ENCODE results near the gene RAVER1. TPM values are rescaled to one million over a fixed set of nuclear protein-coding genes. Genes with fewer than 3 reads are reported as not detected.

The RAVER1 gene
- total and polyA plus RNA-seq, 4 donors: 7.9 to 24.0 (median 17.2) TPM

DNA sequence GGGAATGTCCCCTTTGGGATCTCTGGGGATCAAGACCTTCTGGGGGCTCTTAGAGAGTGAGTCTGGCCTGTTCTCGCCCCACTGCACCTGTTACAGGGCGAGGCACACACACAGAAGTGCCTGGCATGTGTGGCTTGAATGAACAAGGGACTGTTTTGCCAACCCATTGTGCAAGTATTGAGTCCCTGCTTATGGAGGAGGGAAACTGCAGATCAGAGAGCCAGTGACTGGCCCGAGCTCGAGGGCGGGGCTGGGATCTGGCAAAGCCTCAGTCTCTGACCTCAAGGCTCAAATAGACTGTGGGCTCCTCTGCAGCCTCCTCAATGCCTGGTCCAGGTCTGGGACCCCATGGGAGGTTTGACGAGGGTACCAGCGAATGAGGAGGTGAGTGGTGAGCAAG, 5.5 kb downstream of the RAVER1 start:
- Histone ChIP-seq H3K4me1 (ENCODE audit: control insufficient read depth in 1 of 2, insufficient read depth in 2 of 2, low read length in 2 of 2) (no peaks in the 10 kb centered on the region), H3K36me3 (ENCODE audit: control insufficient read depth in 1 of 2, insufficient read depth in 2 of 2, low read length in 1 of 2) (peaks cover 0 to 9% of the 10 kb centered on the region in 2 donors), H3K27me3 (ENCODE audit: control insufficient read depth in 1 of 2, insufficient read depth in 2 of 2, low read length in 1 of 2) (no peaks in the 10 kb centered on the region), H3K27ac (ENCODE audit: low read depth in 1 of 2, low read length in 2 of 2) (no peak overlapping the region), H3K9me3 (ENCODE audit: control insufficient read depth, low read length) (no peaks in the 10 kb centered on the region), H3K4me3 (ENCODE audit: low read length in 2 of 2) (no peak overlapping the region)
- DNase-seq: no peak
- no peak for ATAC-seq (ENCODE audit: low FRiP score)
- intact Hi-C loops (cut with DNase I): no loop called here
- 87 to 91% methylated on average over 7 of the region's 7 CpGs for WGBS, 2 donors

DNA sequence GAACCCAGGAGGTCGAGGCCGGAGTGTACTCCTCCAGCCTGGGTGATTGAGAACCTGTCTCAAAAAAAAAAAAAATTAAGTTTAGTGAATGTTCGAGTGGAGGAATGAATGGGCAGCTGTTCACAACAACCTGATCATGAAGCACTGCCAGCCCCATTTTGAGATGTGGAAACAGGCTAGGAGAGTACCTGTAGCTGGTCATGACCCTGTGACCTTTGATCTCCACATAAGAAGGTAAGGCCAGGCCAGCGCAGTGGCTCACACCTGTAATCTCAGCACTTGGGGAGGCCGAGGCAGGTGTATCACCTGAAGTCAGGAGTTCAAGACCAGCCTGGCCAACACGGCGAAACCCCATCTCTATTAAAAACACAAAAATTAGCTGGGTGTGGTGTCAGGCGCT, 7.6 kb downstream of the RAVER1 start:
- no peak overlapping the region for H3K4me3 ChIP-seq (ENCODE audit: low read length in 2 of 2)
- 87 to 94% methylated on average over 8 of the region's 8 CpGs for WGBS, 2 donors
- intact Hi-C loops (cut with DNase I): no loop called here
- no peaks in the 10 kb centered on the region for H3K4me1 ChIP-seq (ENCODE audit: control insufficient read depth in 1 of 2, insufficient read depth in 2 of 2, low read length in 2 of 2)
- no peak overlapping the region for H3K27ac ChIP-seq (ENCODE audit: low read depth in 1 of 2, low read length in 2 of 2)
- ATAC-seq (ENCODE audit: low FRiP score) (no peak), DNase-seq (no peak)
- H3K27me3 ChIP-seq (ENCODE audit: control insufficient read depth in 1 of 2, insufficient read depth in 2 of 2, low read length in 1 of 2): no peaks in the 10 kb centered on the region
- no peaks in the 10 kb centered on the region for H3K9me3 ChIP-seq (ENCODE audit: control insufficient read depth, low read length)
- H3K36me3 ChIP-seq (ENCODE audit: control insufficient read depth in 1 of 2, insufficient read depth in 2 of 2, low read length in 1 of 2): peaks cover 0 to 9% of the 10 kb centered on the region in 2 donors

- 91% methylated on average over 19 of the region's 19 CpGs for WGBS, 2 donors
- Histone ChIP-seq H3K4me3 (ENCODE audit: low read length in 2 of 2) (no peak overlapping the region), H3K4me1 (ENCODE audit: control insufficient read depth in 1 of 2, insufficient read depth in 2 of 2, low read length in 2 of 2) (no peaks in the 10 kb centered on the region), H3K9me3 (ENCODE audit: control insufficient read depth, low read length) (no peaks in the 10 kb centered on the region), H3K27ac (ENCODE audit: low read depth in 1 of 2, low read length in 2 of 2) (no peak overlapping the region), H3K27me3 (ENCODE audit: control insufficient read depth in 1 of 2, insufficient read depth in 2 of 2, low read length in 1 of 2) (no peaks in the 10 kb centered on the region), H3K36me3 (ENCODE audit: control insufficient read depth in 1 of 2, insufficient read depth in 2 of 2, low read length in 1 of 2) (peaks cover 0 to 7% of the 10 kb centered on the region in 2 donors)
- ATAC-seq (ENCODE audit: low FRiP score): no peak
- intact Hi-C loops (cut with DNase I): no loop called here
- DNase-seq: no peak
Measured at GRCh38 chr19:10321874-10322835, 11.2 kb downstream of the RAVER1 start.

- no peaks in the 10 kb centered on the region for H3K4me1 ChIP-seq (ENCODE audit: control insufficient read depth in 1 of 2, insufficient read depth in 2 of 2, low read length in 2 of 2)
- no peaks in the 10 kb centered on the region for H3K27me3 ChIP-seq (ENCODE audit: control insufficient read depth in 1 of 2, insufficient read depth in 2 of 2, low read length in 1 of 2)
- ATAC-seq (ENCODE audit: low FRiP score) (no peak), DNase-seq (no peak)
- no peaks in the 10 kb centered on the region for H3K9me3 ChIP-seq (ENCODE audit: control insufficient read depth, low read length)
- WGBS, 2 donors: 87 to 90% methylated on average over 11 of the region's 11 CpGs
- intact Hi-C loops (cut with DNase I): no loop called here
- H3K27ac ChIP-seq (ENCODE audit: low read depth in 1 of 2, low read length in 2 of 2): no peak overlapping the region
- H3K36me3 ChIP-seq (ENCODE audit: control insufficient read depth in 1 of 2, insufficient read depth in 2 of 2, low read length in 1 of 2): peaks cover 0 to 7% of the 10 kb centered on the region in 2 donors
- H3K4me3 ChIP-seq (ENCODE audit: low read length in 2 of 2): no peak overlapping the region
Measured at GRCh38 chr19:10321417-10321797, 11.9 kb downstream of the RAVER1 start.

- no peak for ATAC-seq (ENCODE audit: low FRiP score)
- H3K36me3 ChIP-seq (ENCODE audit: control insufficient read depth in 1 of 2, insufficient read depth in 2 of 2, low read length in 1 of 2): peaks cover 0 to 7% of the 10 kb centered on the region in 2 donors
- no peak overlapping the region for H3K27ac ChIP-seq (ENCODE audit: low read depth in 1 of 2, low read length in 2 of 2)
- intact Hi-C loops (cut with DNase I): no loop called here
- DNase-seq: no peak
- 92 to 97% methylated on average over 28 to 32 of the region's 32 CpGs for WGBS, 2 donors
- H3K27me3 ChIP-seq (ENCODE audit: control insufficient read depth in 1 of 2, insufficient read depth in 2 of 2, low read length in 1 of 2): no peaks in the 10 kb centered on the region
- H3K4me1 ChIP-seq (ENCODE audit: control insufficient read depth in 1 of 2, insufficient read depth in 2 of 2, low read length in 2 of 2): no peaks in the 10 kb centered on the region
- H3K4me3 ChIP-seq (ENCODE audit: low read length in 2 of 2): no peak overlapping the region
- H3K9me3 ChIP-seq (ENCODE audit: control insufficient read depth, low read length): no peaks in the 10 kb centered on the region
Measured at GRCh38 chr19:10320602-10321416, 12.5 kb downstream of the RAVER1 start.

- 86 to 92% methylated on average over 13 of the region's 13 CpGs for WGBS, 2 donors
- ATAC-seq (ENCODE audit: low FRiP score): no peak
- intact Hi-C loops (cut with DNase I): no loop called here
- DNase-seq: no peak
- H3K36me3 ChIP-seq (ENCODE audit: control insufficient read depth in 1 of 2, insufficient read depth in 2 of 2, low read length in 1 of 2): peaks cover 0 to 5% of the 10 kb centered on the region in 2 donors
- H3K27ac ChIP-seq (ENCODE audit: low read depth in 1 of 2, low read length in 2 of 2): no peak overlapping the region
- H3K4me1 ChIP-seq (ENCODE audit: control insufficient read depth in 1 of 2, insufficient read depth in 2 of 2, low read length in 2 of 2): no peaks in the 10 kb centered on the region
- H3K9me3 ChIP-seq (ENCODE audit: control insufficient read depth, low read length): no peaks in the 10 kb centered on the region
- H3K27me3 ChIP-seq (ENCODE audit: control insufficient read depth in 1 of 2, insufficient read depth in 2 of 2, low read length in 1 of 2): no peaks in the 10 kb centered on the region
- no peak overlapping the region for H3K4me3 ChIP-seq (ENCODE audit: low read length in 2 of 2)
Measured at GRCh38 chr19:10318807-10319682, 14.3 kb downstream of the RAVER1 start.

GRCh38 chr19:10317857-10318462, 15.4 kb downstream of the RAVER1 start:
- H3K27me3 ChIP-seq (ENCODE audit: control insufficient read depth in 1 of 2, insufficient read depth in 2 of 2, low read length in 1 of 2): no peaks in the 10 kb centered on the region
- 92 to 95% methylated on average over 15 of the region's 15 CpGs for WGBS, 2 donors
- intact Hi-C loops (cut with DNase I): no loop called here
- ATAC-seq (ENCODE audit: low FRiP score) (no peak), DNase-seq (no peak)
- peaks cover 0 to 5% of the 10 kb centered on the region in 2 donors for H3K36me3 ChIP-seq (ENCODE audit: control insufficient read depth in 1 of 2, insufficient read depth in 2 of 2, low read length in 1 of 2)
- no peak overlapping the region for H3K4me3 ChIP-seq (ENCODE audit: low read length in 2 of 2)
- H3K27ac ChIP-seq (ENCODE audit: low read depth in 1 of 2, low read length in 2 of 2): no peak overlapping the region
- H3K9me3 ChIP-seq (ENCODE audit: control insufficient read depth, low read length): no peaks in the 10 kb centered on the region
- H3K4me1 ChIP-seq (ENCODE audit: control insufficient read depth in 1 of 2, insufficient read depth in 2 of 2, low read length in 2 of 2): no peaks in the 10 kb centered on the region
